Loucy (cell line): Measurements from ENCODE around the gene ACOXL.

ENCODE experiments used
- EZH2phosphoT487 ChIP-seq: fragments of 200-600 bp; IDR thresholded peaks from 2 replicates; pipeline ENCODE4 v1.6.1; 2018; ENCODE audit warnings: antibody characterized with exemption, mild to moderate bottlenecking, moderate library complexity, borderline replicate concordance
- TF ChIP-seq, protein P1 (sequence below): fragments of 200-600 bp; sonication (generic); conservative IDR thresholded peaks from 2 replicates; pipeline ENCODE4 v1.5.1; 2014; ENCODE audit warnings: mild to moderate bottlenecking, antibody characterized with exemption, low read length

DNA sequence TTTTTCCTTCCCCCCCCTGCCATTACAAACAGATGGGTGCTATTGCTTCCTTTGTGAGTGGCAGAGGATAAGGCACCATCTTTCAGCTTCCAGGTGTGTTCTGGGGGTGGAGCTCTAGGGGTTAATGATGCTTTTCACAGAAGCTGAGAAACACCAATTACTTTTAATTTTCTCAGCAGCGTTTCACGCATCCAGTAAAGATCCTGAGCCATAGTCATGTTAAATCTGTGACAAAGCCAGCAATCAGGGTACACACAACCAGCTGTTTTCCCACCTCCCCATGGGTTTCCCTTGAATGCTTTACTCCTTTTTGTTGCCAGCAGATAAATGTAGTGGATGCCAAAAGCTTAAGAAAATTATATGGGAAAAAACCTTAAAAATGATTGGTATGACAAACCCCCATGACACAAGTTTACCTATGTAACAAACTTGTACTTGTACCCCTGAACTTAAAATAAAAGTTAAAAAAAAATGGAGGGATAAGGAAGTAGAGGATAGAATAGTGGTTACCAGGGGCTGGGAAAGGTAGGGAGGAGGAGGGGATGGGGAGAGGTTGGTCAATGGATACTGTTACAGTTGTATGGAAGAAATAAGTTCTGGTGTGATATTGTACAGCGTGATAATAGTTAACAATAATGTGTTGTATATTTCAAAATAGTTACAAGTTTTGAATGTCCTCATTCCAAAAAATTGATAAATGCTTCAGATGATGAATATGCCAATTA is 70.0 kb downstream of the ACOXL start:
- TF ChIP-seq EZH2phosphoT487: no peak
- TF ChIP-seq, protein P1, sequence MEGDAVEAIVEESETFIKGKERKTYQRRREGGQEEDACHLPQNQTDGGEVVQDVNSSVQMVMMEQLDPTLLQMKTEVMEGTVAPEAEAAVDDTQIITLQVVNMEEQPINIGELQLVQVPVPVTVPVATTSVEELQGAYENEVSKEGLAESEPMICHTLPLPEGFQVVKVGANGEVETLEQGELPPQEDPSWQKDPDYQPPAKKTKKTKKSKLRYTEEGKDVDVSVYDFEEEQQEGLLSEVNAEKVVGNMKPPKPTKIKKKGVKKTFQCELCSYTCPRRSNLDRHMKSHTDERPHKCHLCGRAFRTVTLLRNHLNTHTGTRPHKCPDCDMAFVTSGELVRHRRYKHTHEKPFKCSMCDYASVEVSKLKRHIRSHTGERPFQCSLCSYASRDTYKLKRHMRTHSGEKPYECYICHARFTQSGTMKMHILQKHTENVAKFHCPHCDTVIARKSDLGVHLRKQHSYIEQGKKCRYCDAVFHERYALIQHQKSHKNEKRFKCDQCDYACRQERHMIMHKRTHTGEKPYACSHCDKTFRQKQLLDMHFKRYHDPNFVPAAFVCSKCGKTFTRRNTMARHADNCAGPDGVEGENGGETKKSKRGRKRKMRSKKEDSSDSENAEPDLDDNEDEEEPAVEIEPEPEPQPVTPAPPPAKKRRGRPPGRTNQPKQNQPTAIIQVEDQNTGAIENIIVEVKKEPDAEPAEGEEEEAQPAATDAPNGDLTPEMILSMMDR: no peak
